Measurements from ENCODE around the gene NSMF.

NSMF gene

GRCh38 chr9:137445930-137446431 lies 13.2 kb downstream of the NSMF start:
- no peak for DNase-seq
- in situ Hi-C loops (cut with HindIII; ENCODE audit: low pct_ligation_motif_present, low sequenced_read_pairs), result no loop called here
- Histone ChIP-seq H3K27ac (no peak overlapping the region), H3K4me3 (ENCODE audit: low read depth, low read length) (no peak overlapping the region), H3K36me3 (replicated peaks) (peaks cover 15% of the 10 kb centered on the region), H3K27me3 (replicated peaks) (no peaks in the 10 kb centered on the region)
- no peak for TF ChIP-seq CTCF (IDR thresholded peaks at IDR 0.05; ENCODE audit: low read depth, low read length, missing control alignments)

- H3K27ac ChIP-seq, result no peak overlapping the region
- peaks cover 15% of the 10 kb centered on the region for H3K36me3 ChIP-seq (replicated peaks)
- no peak overlapping the region for H3K4me3 ChIP-seq (ENCODE audit: low read depth, low read length)
- H3K27me3 ChIP-seq (replicated peaks), result no peaks in the 10 kb centered on the region
- in situ Hi-C loops (cut with HindIII; ENCODE audit: low pct_ligation_motif_present, low sequenced_read_pairs), result no loop called here
- peak; percentile 74 for DNase-seq
- peak; percentile 92 for TF ChIP-seq CTCF (IDR thresholded peaks at IDR 0.05; ENCODE audit: low read depth, low read length, missing control alignments)
Observed at GRCh38 chr9:137445275-137445807, 13.8 kb downstream of the NSMF start.

- no peak for TF ChIP-seq CTCF (IDR thresholded peaks at IDR 0.05; ENCODE audit: low read depth, low read length, missing control alignments)
- Histone ChIP-seq H3K36me3 (replicated peaks) (peaks cover 8% of the 10 kb centered on the region), H3K27me3 (replicated peaks) (no peaks in the 10 kb centered on the region), H3K27ac (no peak overlapping the region), H3K4me3 (ENCODE audit: low read depth, low read length) (no peak overlapping the region)
- no peak for DNase-seq
- in situ Hi-C loops (cut with HindIII; ENCODE audit: low pct_ligation_motif_present, low sequenced_read_pairs), result no loop called here
Observed at GRCh38 chr9:137444106-137444790, 14.9 kb downstream of the NSMF start.

GRCh38 chr9:137441935-137442321 lies 17.2 kb downstream of the NSMF start:
- Histone ChIP-seq H3K4me3 (ENCODE audit: low read depth, low read length) (no peak overlapping the region), H3K27ac (no peak overlapping the region), H3K27me3 (replicated peaks) (no peaks in the 10 kb centered on the region), H3K36me3 (replicated peaks) (no peaks in the 10 kb centered on the region)
- TF ChIP-seq CTCF (IDR thresholded peaks at IDR 0.05; ENCODE audit: low read depth, low read length, missing control alignments), result no peak
- in situ Hi-C loops (cut with HindIII; ENCODE audit: low pct_ligation_motif_present, low sequenced_read_pairs), result no loop called here
- no peak for DNase-seq

GRCh38 chr9:137441289-137441934 lies 17.7 kb downstream of the NSMF start, which contains the start of gene ENTPD8:
Gene ENTPD8 (minus strand): TSS chr9:137441357. CDS start chr9:137438285, 3,072 bp downstream.
- Histone ChIP-seq H3K27ac (no peak within 1 kb of the TSS), H3K27me3 (replicated peaks) (no peaks in the 10 kb centered on the region), H3K4me3 (ENCODE audit: low read depth, low read length) (peak within 1 kb of the TSS; percentile 22), H3K36me3 (replicated peaks) (no peaks in the 10 kb centered on the region)
- no peak for DNase-seq
- in situ Hi-C loops (cut with HindIII; ENCODE audit: low pct_ligation_motif_present, low sequenced_read_pairs), result no loop called here
- TF ChIP-seq CTCF (IDR thresholded peaks at IDR 0.05; ENCODE audit: low read depth, low read length, missing control alignments), result no peak
